COLO668 (cell line): ENCODE measurements around the gene C17orf67.

Experiments used
- DNase-seq: peaks from one replicate; lab custom pipeline; 2025; ENCODE audit not compliant: unreplicated experiment; lab: John Stamatoyannopoulos, UW

Gene C17orf67

GRCh38 chr17:56833057-56833808 is 487 bp downstream of the C17orf67 start:
- peak; percentile 85 for DNase-seq

DNA sequence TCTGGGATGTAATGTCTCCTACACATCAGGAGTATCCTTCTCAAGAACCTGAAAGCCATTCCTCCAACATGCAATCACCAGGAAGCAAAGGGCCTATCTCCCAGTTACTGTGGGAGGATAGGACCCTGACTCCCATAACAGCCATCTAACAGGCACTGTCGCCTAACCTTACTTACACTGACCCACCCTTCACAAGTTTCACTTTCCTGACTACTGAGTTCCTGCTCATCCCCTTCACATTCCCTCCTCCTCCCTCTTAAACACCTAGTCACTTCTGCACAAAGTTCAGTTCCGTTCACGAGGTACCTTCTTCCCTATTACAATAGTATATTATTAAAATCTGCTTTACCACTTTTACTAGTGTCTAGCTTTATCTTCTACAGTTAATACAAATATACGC is 1.3 kb downstream of the C17orf67 start:
- DNase-seq: no peak

DNA sequence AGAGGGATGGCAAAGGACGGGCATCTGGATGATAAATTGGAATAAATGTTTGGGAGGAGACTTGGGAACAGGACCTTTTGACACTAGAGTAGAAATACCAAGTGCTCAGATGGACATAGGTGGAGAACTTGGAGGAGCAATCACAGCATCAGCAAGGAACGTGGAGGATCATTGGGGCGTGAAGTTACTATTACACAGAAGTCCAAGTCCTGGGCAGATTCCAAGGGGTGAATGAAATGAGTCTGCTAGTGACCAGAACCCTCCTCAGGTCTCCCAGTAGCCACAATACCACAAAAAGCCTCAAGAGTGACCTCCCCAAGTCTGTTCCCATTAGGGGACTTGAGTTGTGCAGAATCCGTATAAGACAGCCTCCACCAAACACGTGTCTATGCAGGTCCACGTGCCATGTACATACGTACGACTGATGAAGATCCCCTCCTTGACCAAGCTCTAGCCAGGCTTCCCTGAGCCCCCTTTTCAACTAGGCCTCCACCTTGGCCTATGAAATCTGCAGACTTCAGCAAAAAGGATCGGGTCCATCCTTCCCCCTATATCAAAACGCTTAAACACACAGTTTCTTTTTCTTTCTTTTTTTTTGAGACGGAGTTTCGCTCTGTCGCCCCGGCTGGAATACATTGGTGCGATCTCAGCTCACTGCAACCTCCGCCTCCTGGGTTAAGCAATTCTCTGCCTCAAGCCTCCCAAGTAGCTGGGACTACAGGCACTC is 2.2 kb downstream of the C17orf67 start:
- no peak for DNase-seq

DNA sequence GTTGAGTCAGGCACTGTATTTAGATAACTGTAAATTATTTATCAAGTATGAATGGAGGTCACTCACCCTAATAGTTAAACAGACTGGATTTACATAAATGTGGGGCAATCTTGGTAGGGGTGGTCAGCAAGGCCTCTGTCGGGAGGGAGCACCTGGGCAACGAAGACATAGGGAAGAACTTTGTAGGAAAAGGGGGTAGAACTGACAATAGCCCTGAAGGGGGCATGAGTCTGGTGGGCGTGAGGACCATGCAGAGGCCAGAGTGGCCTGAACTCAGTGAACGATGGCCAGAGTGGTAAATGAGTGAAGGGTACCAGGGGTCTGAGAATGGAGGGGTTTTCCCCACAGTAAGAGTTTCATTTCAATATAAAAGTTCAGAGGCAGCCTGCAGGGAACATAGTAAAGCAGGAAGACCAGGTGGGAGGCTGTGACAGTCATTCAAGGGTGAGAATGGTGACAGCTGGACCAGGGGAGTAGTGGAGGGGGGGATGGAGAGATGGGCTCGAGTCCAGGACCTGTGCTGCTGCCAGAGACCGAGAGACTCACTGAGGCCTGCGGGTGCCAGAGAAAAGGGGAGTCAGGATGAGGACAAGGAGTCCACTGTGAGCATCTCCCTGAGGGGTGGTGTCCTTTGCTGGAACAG is 2.9 kb downstream of the C17orf67 start:
- DNase-seq: no peak

- no peak for DNase-seq
These were observed 6.9 kb downstream of the C17orf67 start for GRCh38 chr17:56826611-56827414.

DNA sequence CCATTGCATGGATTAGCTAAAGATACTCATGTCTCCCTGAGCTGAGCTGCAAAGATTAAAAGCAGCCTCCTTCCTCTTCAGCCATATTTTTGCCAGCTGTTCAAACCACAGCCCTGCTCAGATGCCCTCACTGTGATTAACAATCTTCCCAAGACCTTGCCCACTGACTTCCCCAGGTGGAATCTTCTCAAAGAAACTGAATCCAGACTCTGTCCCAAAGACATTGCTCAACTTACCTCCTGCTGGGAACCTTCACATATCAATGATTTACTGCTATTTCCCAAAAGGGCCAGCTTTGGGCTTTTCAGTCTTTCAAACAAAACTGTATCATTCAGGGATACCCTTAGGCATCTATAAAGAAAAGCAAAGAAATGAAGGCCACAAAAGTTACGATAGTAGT is 9.2 kb downstream of the C17orf67 start:
- DNase-seq: no peak

GRCh38 chr17:56823848-56824247 is 9.9 kb downstream of the C17orf67 start:
- no peak for DNase-seq

- DNase-seq: no peak
These were observed 11.0 kb downstream of the C17orf67 start for GRCh38 chr17:56822725-56823124.

GRCh38 chr17:56821847-56822534 is 11.7 kb downstream of the C17orf67 start:
- DNase-seq: no peak

DNA sequence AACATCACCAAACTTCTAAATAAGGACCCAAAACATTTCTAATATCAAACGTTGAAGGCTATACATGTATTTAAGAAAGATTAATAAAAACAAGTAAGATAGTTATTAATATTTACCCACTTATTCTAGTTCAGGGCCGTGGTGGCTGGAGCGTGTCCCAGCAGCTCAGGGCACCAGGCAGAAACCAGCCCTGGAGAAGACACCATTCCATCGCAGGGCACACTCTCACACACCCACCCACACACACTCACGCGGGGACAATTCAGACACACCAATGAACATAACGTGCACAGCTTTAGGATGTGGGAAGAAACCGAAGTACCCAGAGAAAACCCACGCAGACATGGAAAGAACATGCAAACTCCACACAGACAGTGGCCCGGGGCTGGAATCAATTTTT is 13.5 kb downstream of the C17orf67 start:
- DNase-seq: no peak

DNA sequence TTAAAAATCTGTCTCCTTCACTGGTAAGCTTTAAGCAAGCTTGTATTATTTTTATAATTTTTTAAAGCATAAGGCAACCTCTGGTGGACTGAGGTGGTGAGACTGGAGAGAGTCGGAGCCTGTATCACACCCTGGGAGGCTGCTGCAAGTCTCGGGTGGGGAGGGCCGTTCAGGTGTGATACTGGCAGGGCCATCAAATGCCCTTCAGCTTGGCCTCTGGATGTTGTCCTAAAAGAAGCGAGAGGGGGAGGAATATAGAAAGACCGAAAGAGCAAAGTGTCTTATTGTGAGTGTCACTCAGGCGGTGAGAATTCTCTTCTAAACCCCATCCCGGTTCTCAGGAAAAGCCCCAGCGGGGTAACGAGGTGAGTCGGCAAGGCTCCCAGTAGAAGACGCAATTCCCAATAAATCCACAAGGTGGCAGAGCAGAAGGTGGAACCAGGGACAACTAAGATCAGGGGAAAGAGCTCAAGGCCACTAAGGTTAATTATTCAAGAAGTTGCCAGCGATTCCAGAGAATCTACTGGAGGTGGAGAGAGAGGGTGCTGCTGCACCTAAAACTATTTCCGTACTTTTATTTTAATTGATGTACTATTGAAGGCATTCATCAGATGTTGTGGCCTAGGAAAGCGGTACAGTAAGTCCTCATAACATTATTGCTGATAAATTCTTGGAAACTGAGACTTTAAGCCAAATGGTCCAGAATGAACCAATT is 14.1 kb downstream of the C17orf67 start:
- peak; percentile 57 for DNase-seq

DNA sequence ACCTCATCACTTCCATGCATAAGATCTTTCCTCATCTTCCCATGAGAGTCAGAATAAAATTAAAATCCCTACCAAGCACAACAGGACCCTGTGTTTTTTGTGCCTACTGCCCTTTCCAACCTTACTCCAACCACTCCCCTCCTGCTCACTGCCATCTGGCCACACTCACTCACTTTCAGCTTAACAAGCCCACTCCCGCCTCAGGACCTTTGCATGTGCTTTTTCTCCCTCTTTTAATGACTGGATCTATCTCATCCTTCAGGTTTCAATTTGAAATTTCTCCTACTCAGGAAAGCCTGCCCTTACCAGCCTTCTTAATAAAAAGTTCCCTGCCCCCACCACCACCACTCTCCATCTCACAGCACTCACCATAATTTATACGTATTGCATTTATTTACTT is 14.7 kb downstream of the C17orf67 start:
- no peak for DNase-seq

DNA sequence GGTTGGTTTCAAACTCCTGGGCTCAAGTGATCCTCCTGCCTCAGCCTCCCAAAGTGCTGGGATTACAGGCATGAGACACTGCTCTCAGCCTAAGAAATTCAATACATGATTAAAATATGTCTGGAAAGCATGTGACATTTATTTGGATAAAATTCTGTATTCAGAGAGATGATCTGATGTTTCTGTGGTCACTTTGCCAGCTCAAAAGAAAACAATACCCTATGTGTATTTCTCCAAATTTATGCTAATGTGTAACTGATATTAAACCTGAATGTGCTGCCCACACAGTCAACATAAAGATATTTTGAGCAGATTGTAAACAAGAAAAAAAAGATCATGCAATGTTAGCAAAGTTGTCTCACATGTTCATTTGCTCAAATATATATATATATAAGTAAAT is 16.7 kb downstream of the C17orf67 start:
- no peak for DNase-seq

DNA sequence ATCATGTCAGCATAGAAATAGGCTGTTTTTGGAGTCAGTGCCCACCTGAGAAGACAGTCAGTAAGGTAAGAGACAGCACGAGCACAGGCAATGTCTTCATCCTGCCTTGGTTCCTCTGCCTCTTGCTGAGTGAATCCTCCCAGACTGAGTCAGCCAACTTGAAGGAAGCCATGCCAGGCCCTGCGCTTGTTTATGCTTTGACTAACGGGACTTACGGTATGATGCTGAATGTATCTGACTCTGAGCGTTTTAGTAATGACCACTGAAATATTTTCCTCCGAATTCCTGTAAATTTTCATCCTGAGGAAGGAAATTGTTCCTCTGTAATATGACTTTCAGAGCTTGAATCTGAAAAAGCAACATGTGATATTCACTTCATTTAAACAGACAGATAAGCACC is 18.0 kb downstream of the C17orf67 start:
- DNase-seq: no peak

DNA sequence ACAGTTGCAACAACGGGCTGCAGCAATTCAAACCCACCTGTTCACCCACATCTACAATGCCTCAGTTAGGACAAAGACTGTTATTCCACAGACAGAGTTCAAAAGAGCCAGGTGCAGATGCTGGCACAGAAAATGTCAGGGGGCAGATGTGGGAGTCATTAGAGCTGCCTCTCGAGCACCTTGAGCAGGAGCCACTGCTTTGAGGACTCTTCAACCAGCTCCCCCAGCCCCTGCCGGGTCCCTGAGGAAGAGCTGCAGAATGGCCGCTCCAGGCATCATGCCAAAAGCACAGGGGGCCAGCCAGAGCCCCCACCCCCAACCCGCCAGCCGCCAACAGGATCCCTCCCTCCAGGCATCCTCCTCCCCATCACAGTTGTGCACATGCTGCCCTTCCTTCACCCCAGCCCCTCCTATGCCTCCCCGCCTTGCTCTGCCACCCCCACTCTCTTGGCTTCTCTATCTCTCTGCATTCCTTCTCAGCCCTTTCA is 20.8 kb downstream of the C17orf67 start:
- no peak for DNase-seq

- no peak for DNase-seq
These were observed 22.6 kb downstream of the C17orf67 start for GRCh38 chr17:56810891-56811775.

DNA sequence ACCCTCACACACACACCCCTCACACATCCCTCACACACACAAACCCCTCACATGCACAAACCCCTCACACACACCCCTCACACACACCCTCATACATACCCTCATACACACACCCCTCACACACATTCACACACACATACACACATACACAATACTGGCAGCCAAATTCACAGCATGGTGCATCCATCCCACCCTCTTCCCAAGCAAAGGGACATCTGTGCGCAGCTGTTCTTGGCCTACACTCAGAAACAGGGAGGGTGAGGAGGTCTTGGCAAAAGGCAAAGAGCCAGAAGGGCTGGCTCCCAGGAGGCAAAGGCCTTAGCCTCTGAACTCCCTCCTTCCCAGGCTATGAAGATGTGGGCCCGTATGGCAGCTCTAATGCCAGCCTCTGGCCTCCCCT is 23.4 kb downstream of the C17orf67 start:
- DNase-seq: no peak

DNA sequence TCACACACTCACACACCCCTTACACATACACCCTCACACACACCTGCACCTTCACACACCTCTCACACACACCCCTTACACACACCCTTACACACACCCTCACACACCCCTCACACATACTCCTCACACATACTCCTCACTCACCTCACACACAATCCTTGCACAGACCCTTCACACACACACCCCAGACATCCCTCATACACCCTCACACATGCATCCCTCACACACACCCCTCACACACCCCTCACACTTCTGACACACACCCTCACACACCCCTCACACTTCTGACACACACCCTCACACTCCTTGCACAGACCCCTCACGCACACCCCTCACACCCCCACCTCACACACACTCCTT is 23.9 kb downstream of the C17orf67 start:
- no peak for DNase-seq
